M059J (cell line): Measurements from ENCODE around the gene CXCL11. TPM values are rescaled to one million over a fixed set of nuclear protein-coding genes. Genes with fewer than 3 reads are reported as not detected.
"Not testable (repeated sequence)": the region's sequence is repeated elsewhere in the genome, so short reads cannot be mapped to it uniquely, and the experiment has no call there.

Experiments
- DNase-seq: peaks from one replicate; pipeline ENCODE4 v3.0.0-alpha.2; 2012; ENCODE audit warnings: low read depth
- total RNA-seq: library from RNA; depleted of rRNA; stranded (reverse); fragments of >200 nt; shearing (Covaris generic); gene quantifications from 2 replicates; pipeline ENCODE4 v1.2.3, GENCODE V29; 2014

CXCL11 gene
- total RNA-seq, 1 experiment from 2014 or later, result 0.37 TPM

- DNase-seq, result not testable (repeated sequence)
These were observed 6.5 kb upstream of the CXCL11 start for GRCh38 chr4:76042241-76042998.

GRCh38 chr4:76036855-76037254 is 985 bp upstream of the CXCL11 start:
- no peak for DNase-seq

GRCh38 chr4:76035141-76035540 is 729 bp downstream of the CXCL11 start:
- DNase-seq, result no peak

GRCh38 chr4:76029300-76029699 is 6.6 kb downstream of the CXCL11 start:
- DNase-seq, result no peak

- no peak for DNase-seq
These were observed 7.5 kb downstream of the CXCL11 start for GRCh38 chr4:76028350-76028765.

GRCh38 chr4:76024065-76024464 is 11.8 kb downstream of the CXCL11 start:
- no peak for DNase-seq

GRCh38 chr4:76023389-76023788 is 12.5 kb downstream of the CXCL11 start, which contains the start of gene CXCL10:
Gene CXCL10, minus strand, starts transcription at chr4:76023497. Its CDS starts 66 bp downstream, at chr4:76023431.
- DNase-seq, result peak; percentile 9

GRCh38 chr4:76022677-76023076 is 13.2 kb downstream of the CXCL11 start:
- no peak for DNase-seq

- DNase-seq, result no peak
These were observed 13.8 kb downstream of the CXCL11 start for GRCh38 chr4:76022031-76022430.

GRCh38 chr4:76017056-76017686 is 18.7 kb downstream of the CXCL11 start:
- DNase-seq, result no peak

- DNase-seq, result no peak
These were observed 19.5 kb downstream of the CXCL11 start for GRCh38 chr4:76016393-76016792.

- DNase-seq, result no peak
These were observed 22.3 kb downstream of the CXCL11 start for GRCh38 chr4:76013540-76013939.

- DNase-seq, result no peak
These were observed 23.5 kb downstream of the CXCL11 start for GRCh38 chr4:76012388-76012801.

- peak; percentile 53 for DNase-seq
These were observed 24.0 kb downstream of the CXCL11 start for GRCh38 chr4:76011700-76012387.

- DNase-seq, result no peak
These were observed 24.7 kb downstream of the CXCL11 start for GRCh38 chr4:76011018-76011670.

- no peak for DNase-seq
These were observed 25.3 kb downstream of the CXCL11 start for GRCh38 chr4:76010576-76010975.

- DNase-seq, result no peak
These were observed 26.6 kb downstream of the CXCL11 start for GRCh38 chr4:76009311-76009710.

GRCh38 chr4:76007089-76007862 is 28.6 kb downstream of the CXCL11 start, which contains the start of gene CXCL9:
Gene CXCL9, minus strand, starts transcription at chr4:76007509. Its CDS starts 60 bp downstream, at chr4:76007449.
- DNase-seq, result no peak

- no peak for DNase-seq
These were observed 32.2 kb downstream of the CXCL11 start for GRCh38 chr4:76003620-76004019.

GRCh38 chr4:76003035-76003434 is 32.8 kb downstream of the CXCL11 start:
- DNase-seq, result no peak

- no peak for DNase-seq
These were observed 33.7 kb downstream of the CXCL11 start for GRCh38 chr4:76002176-76002575.
